ENCODE results near the gene CCL24.

GRCh38 chr7:75796420-75796819 is 17.2 kb downstream of the CCL24 start:
- TF ChIP-seq, protein P1, sequence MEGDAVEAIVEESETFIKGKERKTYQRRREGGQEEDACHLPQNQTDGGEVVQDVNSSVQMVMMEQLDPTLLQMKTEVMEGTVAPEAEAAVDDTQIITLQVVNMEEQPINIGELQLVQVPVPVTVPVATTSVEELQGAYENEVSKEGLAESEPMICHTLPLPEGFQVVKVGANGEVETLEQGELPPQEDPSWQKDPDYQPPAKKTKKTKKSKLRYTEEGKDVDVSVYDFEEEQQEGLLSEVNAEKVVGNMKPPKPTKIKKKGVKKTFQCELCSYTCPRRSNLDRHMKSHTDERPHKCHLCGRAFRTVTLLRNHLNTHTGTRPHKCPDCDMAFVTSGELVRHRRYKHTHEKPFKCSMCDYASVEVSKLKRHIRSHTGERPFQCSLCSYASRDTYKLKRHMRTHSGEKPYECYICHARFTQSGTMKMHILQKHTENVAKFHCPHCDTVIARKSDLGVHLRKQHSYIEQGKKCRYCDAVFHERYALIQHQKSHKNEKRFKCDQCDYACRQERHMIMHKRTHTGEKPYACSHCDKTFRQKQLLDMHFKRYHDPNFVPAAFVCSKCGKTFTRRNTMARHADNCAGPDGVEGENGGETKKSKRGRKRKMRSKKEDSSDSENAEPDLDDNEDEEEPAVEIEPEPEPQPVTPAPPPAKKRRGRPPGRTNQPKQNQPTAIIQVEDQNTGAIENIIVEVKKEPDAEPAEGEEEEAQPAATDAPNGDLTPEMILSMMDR (IDR thresholded peaks at IDR 0.05) = no peak
- TF ChIP-seq POLR2AphosphoS5 (IDR thresholded peaks at IDR 0.05) = no peak
- no peak for TF ChIP-seq POLR2A (IDR thresholded peaks at IDR 0.05)
